DOHH2 (cell line): Measurements from ENCODE around the gene KHDC1.
"Not testable (repeated sequence)": the region's sequence is repeated elsewhere in the genome, so short reads cannot be mapped to it uniquely, and the experiment has no call there.

Source experiments
- H3F3A ChIP-seq: fragments of 200-600 bp; sonication (generic), shearing (Covaris generic); 2 replicates; pipeline ENCODE4 v1.6.0; 2016; ENCODE audit warnings: antibody characterized with exemption, mild to moderate bottlenecking; ENCODE audit not compliant: control insufficient read depth, insufficient read depth
- H3K27ac ChIP-seq: fragments of 200-600 bp; sonication (generic); 2 replicates; pipeline ENCODE4 v1.5.1; 2014; ENCODE audit warnings: low read depth, mild to moderate bottlenecking, low read length, moderate library complexity
- H3K27me3 ChIP-seq: fragments of 200-600 bp; sonication (generic); 2 replicates; pipeline ENCODE4 v1.6.1; 2014; ENCODE audit warnings: mild to moderate bottlenecking, low read length, mixed read lengths; ENCODE audit not compliant: control insufficient read depth
- H3K36me3 ChIP-seq: fragments of 200-600 bp; sonication (generic); 2 replicates; pipeline ENCODE4 v1.6.1; 2014; ENCODE audit warnings: mild to moderate bottlenecking, low read length, moderate library complexity, mixed read lengths; ENCODE audit not compliant: control insufficient read depth
- H3K4me1 ChIP-seq: fragments of 200-600 bp; sonication (generic); 2 replicates; pipeline ENCODE4 v1.6.1; 2014; ENCODE audit warnings: mild to moderate bottlenecking, low read length, mixed read lengths; ENCODE audit not compliant: control insufficient read depth
- H3K4me2 ChIP-seq: fragments of 200-600 bp; sonication (generic); 2 replicates; pipeline ENCODE4 v1.6.0; 2014; ENCODE audit warnings: mild to moderate bottlenecking, low read length, moderate library complexity
- H3K4me3 ChIP-seq: fragments of 200-600 bp; sonication (generic); 2 replicates; pipeline ENCODE4 v1.5.1; 2014; ENCODE audit warnings: mild to moderate bottlenecking, low read length, mixed read lengths
- H3K79me2 ChIP-seq: fragments of 200-600 bp; sonication (generic); 2 replicates; pipeline ENCODE4 v1.6.1; 2014; ENCODE audit warnings: mild to moderate bottlenecking, low read length, mixed read lengths; ENCODE audit not compliant: control insufficient read depth
- H3K9me2 ChIP-seq: fragments of 200-600 bp; sonication (generic); replicated peaks from 2 replicates; pipeline ENCODE4 v1.6.1; 2014; ENCODE audit warnings: mild to moderate bottlenecking, low read length, mixed read lengths; ENCODE audit not compliant: control insufficient read depth
- H3K9me3 ChIP-seq: fragments of 200-600 bp; sonication (generic); 2 replicates; pipeline ENCODE4 v1.6.1; 2014; ENCODE audit warnings: antibody characterized with exemption, low read length, mixed read lengths; ENCODE audit not compliant: control insufficient read depth, insufficient read depth
- H4K20me1 ChIP-seq: fragments of 200-600 bp; sonication (generic); 2 replicates; pipeline ENCODE4 v1.6.0; 2014; ENCODE audit warnings: low read depth, mild to moderate bottlenecking, antibody characterized with exemption, low read length, moderate library complexity; ENCODE audit not compliant: control insufficient read depth, insufficient read depth
- EZH2phosphoT487 ChIP-seq: fragments of 200-600 bp; sonication (generic); IDR thresholded peaks from 2 replicates; pipeline ENCODE4 v1.6.1; 2017; ENCODE audit warnings: borderline replicate concordance, mild to moderate bottlenecking, antibody characterized with exemption, low read length, moderate library complexity, mixed read lengths
- TF ChIP-seq, protein P1 (sequence below): fragments of 200-600 bp; sonication (generic); IDR thresholded peaks from one replicate; pipeline ENCODE4 v1.5.1; 2014; ENCODE audit warnings: antibody characterized with exemption, mild to moderate bottlenecking, low read depth, low read length; ENCODE audit not compliant: poor library complexity, severe bottlenecking

KHDC1 gene

DNA sequence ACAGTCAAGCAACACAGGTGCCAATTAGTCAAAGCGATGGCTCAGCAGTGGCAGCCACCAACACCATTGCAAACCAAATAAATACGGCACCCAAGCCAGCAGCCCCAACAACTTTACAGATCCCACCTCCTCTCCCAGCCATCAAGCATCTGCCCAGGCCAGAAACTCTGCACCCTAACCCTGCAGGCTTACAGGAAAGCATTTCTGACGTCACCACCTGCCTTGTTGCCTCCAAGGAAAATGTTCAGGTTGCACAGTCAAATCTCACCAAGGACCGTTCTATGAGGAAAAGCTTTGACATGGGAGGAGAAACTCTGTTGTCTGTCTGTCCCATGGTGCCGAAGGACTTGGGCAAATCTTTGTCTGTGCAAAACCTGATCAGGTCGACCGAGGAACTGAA lies 68.3 kb downstream of the KHDC1 start:
- Histone ChIP-seq H3K9me3 (no peaks in the 10 kb centered on the region), H3K79me2 (no peaks in the 10 kb centered on the region), H3K4me3 (no peak overlapping the region), H3K27me3 (no peaks in the 10 kb centered on the region), H3K4me2 (no peak overlapping the region), H3K4me1 (peaks cover 8% of the 10 kb centered on the region), H3K36me3 (peaks cover 45% of the 10 kb centered on the region), H3K27ac (no peak overlapping the region), H3F3A (no peaks in the 10 kb centered on the region; the same call in 1 of the 2 replicates), H3K9me2 (no peaks in the 10 kb centered on the region), H4K20me1 (no peaks in the 10 kb centered on the region)
- TF ChIP-seq, protein P1, sequence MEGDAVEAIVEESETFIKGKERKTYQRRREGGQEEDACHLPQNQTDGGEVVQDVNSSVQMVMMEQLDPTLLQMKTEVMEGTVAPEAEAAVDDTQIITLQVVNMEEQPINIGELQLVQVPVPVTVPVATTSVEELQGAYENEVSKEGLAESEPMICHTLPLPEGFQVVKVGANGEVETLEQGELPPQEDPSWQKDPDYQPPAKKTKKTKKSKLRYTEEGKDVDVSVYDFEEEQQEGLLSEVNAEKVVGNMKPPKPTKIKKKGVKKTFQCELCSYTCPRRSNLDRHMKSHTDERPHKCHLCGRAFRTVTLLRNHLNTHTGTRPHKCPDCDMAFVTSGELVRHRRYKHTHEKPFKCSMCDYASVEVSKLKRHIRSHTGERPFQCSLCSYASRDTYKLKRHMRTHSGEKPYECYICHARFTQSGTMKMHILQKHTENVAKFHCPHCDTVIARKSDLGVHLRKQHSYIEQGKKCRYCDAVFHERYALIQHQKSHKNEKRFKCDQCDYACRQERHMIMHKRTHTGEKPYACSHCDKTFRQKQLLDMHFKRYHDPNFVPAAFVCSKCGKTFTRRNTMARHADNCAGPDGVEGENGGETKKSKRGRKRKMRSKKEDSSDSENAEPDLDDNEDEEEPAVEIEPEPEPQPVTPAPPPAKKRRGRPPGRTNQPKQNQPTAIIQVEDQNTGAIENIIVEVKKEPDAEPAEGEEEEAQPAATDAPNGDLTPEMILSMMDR = no peak
- TF ChIP-seq EZH2phosphoT487 = no peak

DNA sequence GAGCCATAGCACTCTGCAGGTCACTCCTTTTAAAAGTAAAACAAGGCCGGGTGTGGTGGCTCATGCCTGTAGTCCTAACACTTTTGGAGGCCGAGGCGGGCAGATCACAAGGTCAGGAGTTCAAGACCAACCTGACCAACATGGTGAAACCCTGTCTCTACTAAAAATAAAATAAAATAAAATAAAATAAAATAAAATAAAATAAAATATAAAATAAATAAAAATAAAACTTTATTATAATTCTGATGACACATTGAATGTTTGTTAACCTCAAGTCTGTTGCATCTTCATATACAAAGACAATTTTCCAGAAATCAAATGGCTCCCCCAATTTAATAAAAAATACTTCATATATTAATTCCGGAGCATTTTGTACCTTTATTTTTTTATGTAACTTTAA lies 69.7 kb downstream of the KHDC1 start:
- H3F3A ChIP-seq, H3K27me3 ChIP-seq, H3K9me2 ChIP-seq, H3K27ac ChIP-seq, H3K9me3 ChIP-seq, H4K20me1 ChIP-seq, H3K4me1 ChIP-seq, H3K4me2 ChIP-seq, H3K79me2 ChIP-seq, H3K4me3 ChIP-seq: not testable (repeated sequence)
- H3K36me3 ChIP-seq = peaks cover 45% of the 10 kb centered on the region
